ENCODE data around the gene NDUFS7. TPM values are rescaled to one million over a fixed set of nuclear protein-coding genes. Genes with fewer than 3 reads are reported as not detected.
A peak's percentile ranks its signal among the peaks of the same experiment; 100 is the strongest.

Gene NDUFS7
- total and polyA plus RNA-seq, 2 donors from 2014 or later, result 85.5 to 265 TPM

- no peak for FAIRE-seq
- TF ChIP-seq, protein P1, sequence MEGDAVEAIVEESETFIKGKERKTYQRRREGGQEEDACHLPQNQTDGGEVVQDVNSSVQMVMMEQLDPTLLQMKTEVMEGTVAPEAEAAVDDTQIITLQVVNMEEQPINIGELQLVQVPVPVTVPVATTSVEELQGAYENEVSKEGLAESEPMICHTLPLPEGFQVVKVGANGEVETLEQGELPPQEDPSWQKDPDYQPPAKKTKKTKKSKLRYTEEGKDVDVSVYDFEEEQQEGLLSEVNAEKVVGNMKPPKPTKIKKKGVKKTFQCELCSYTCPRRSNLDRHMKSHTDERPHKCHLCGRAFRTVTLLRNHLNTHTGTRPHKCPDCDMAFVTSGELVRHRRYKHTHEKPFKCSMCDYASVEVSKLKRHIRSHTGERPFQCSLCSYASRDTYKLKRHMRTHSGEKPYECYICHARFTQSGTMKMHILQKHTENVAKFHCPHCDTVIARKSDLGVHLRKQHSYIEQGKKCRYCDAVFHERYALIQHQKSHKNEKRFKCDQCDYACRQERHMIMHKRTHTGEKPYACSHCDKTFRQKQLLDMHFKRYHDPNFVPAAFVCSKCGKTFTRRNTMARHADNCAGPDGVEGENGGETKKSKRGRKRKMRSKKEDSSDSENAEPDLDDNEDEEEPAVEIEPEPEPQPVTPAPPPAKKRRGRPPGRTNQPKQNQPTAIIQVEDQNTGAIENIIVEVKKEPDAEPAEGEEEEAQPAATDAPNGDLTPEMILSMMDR (IDR thresholded peaks at IDR 0.05; ENCODE audit: borderline replicate concordance, extremely low read depth, insufficient read depth), result no peak
- H3K4me1 ChIP-seq (ENCODE audit: control insufficient read depth in 2 of 3, insufficient read depth in 2 of 3, low read depth in 1 of 3, low read length in 3 of 3), result peaks cover 0 to 5% (median 0%) of the 10 kb centered on the region in 3 donors
- intact Hi-C loops (cut with DNase I), result no loop called here
- no peak overlapping the region for H3K4me3 ChIP-seq (ENCODE audit: low read length in 3 of 3)
- peak in 1 of 5 donors; percentile 40 for DNase-seq
- no peak overlapping the region for H3K27ac ChIP-seq (ENCODE audit: low read depth in 2 of 2, low read length in 2 of 2)
- no peak overlapping the region for H3K9ac ChIP-seq (ENCODE audit: low read length in 3 of 3)
- H3K9me3 ChIP-seq (ENCODE audit: control insufficient read depth in 2 of 3, insufficient read depth in 1 of 3, low read length in 3 of 3), result no peaks in the 10 kb centered on the region
- H3K36me3 ChIP-seq (ENCODE audit: control insufficient read depth in 2 of 3, insufficient read depth in 3 of 3, low read length in 3 of 3), result peaks cover 2 to 38% (median 12%) of the 10 kb centered on the region in 3 donors
- no peaks in the 10 kb centered on the region for H3K27me3 ChIP-seq (ENCODE audit: control insufficient read depth, insufficient read depth, low read length)
Observed at GRCh38 chr19:1361601-1362386, 21.9 kb upstream of the NDUFS7 start.

DNA sequence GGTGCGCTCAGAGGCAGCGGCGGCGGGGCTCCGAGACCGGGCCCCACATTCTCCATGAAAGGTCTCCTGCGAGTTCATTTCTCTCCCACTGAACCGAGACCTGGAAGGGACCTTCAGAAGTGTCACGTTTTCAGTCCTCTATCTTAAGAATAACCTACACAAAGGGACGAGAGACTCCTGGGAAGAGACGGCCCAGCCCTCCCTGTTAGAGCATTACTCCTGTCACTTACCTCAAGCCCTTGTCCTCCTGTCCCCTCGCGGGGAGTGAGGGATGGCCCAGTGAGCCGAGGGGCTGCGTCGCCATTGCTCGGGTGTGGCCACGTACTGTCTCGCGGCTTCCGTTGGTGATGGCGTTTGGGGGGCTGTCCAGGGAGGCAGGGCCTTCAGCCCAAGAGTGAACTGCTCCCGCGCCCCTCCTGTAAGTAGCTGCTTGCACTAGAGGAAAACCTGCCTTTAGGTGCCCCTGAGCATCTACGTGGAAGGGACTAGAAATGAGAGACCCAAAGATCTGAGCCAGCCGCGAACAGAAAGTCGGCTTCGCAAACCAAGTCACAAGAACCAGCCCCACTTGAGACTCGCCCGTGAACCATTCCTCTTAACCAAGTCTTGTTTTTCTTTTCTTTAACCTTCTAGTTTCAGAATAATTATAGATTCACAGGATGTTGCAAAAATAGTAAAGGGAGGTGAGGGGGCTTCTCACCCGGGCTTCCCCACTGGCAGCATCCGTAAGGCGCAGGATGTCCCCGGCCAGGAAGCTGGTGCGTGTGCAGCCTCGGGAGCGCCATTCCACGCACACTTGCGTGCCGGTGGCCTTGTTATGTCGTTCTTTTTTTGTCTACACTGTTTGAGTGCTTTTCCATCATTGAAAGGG lies 21.1 kb upstream of the NDUFS7 start:
- FAIRE-seq (no peak), DNase-seq (no peak)
- no peak overlapping the region for H3K4me3 ChIP-seq (ENCODE audit: low read length in 3 of 3)
- peaks cover 0 to 5% (median 0%) of the 10 kb centered on the region in 3 donors for H3K4me1 ChIP-seq (ENCODE audit: control insufficient read depth in 2 of 3, insufficient read depth in 2 of 3, low read depth in 1 of 3, low read length in 3 of 3)
- no peaks in the 10 kb centered on the region for H3K27me3 ChIP-seq (ENCODE audit: control insufficient read depth, insufficient read depth, low read length)
- H3K36me3 ChIP-seq (ENCODE audit: control insufficient read depth in 2 of 3, insufficient read depth in 3 of 3, low read length in 3 of 3), result peaks cover 2 to 43% (median 14%) of the 10 kb centered on the region in 3 donors
- intact Hi-C loops (cut with DNase I), result no loop called here
- no peak overlapping the region for H3K27ac ChIP-seq (ENCODE audit: low read depth in 2 of 2, low read length in 2 of 2)
- no peaks in the 10 kb centered on the region for H3K9me3 ChIP-seq (ENCODE audit: control insufficient read depth in 2 of 3, insufficient read depth in 1 of 3, low read length in 3 of 3)
- TF ChIP-seq, protein P1 (IDR thresholded peaks at IDR 0.05; ENCODE audit: borderline replicate concordance, extremely low read depth, insufficient read depth), result no peak
- H3K9ac ChIP-seq (ENCODE audit: low read length in 3 of 3), result no peak overlapping the region

DNA sequence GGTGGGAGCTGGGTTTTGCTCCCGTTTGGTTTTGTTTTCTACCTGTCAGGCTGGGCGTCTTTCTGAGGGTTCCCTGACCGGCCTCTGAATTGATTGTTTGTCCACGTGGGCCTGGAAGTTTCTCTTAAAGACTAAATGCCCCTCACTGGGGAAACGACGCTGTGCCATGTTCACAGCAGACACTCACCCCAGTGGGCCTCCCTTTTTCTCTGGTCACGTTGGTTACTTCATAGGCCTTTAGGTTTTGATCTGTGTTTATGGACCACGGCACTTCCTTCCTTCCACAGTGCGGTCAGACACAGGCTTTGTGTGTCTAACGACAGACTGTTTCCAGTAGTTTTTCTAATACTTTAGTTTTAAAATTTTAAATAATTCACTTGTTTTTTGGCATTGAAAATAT lies 20.1 kb upstream of the NDUFS7 start:
- FAIRE-seq (no peak), DNase-seq (no peak)
- H3K27me3 ChIP-seq (ENCODE audit: control insufficient read depth, insufficient read depth, low read length), result no peaks in the 10 kb centered on the region
- H3K9ac ChIP-seq (ENCODE audit: low read length in 3 of 3), result no peak overlapping the region
- peaks cover 0 to 5% (median 0%) of the 10 kb centered on the region in 3 donors for H3K4me1 ChIP-seq (ENCODE audit: control insufficient read depth in 2 of 3, insufficient read depth in 2 of 3, low read depth in 1 of 3, low read length in 3 of 3)
- no peaks in the 10 kb centered on the region for H3K9me3 ChIP-seq (ENCODE audit: control insufficient read depth in 2 of 3, insufficient read depth in 1 of 3, low read length in 3 of 3)
- H3K36me3 ChIP-seq (ENCODE audit: control insufficient read depth in 2 of 3, insufficient read depth in 3 of 3, low read length in 3 of 3), result peaks cover 1 to 38% (median 6%) of the 10 kb centered on the region in 3 donors
- intact Hi-C loops (cut with DNase I), result no loop called here
- no peak overlapping the region for H3K4me3 ChIP-seq (ENCODE audit: low read length in 3 of 3)
- TF ChIP-seq, protein P1 (IDR thresholded peaks at IDR 0.05; ENCODE audit: borderline replicate concordance, extremely low read depth, insufficient read depth), result no peak
- H3K27ac ChIP-seq (ENCODE audit: low read depth in 2 of 2, low read length in 2 of 2), result no peak overlapping the region

Measured in kidney (tissue), 14 donors.